ENCODE results near the gene STKLD1. TPM values are rescaled to one million over a fixed set of nuclear protein-coding genes. Genes with fewer than 3 reads are reported as not detected.
A peak's percentile ranks its signal among the peaks of the same experiment; 100 is the strongest.

STKLD1 gene
- total RNA-seq, 1 donor from 2014 or later: 0.64 TPM

- Mint-ChIP-seq H3K9me3 (ENCODE audit: unreplicated experiment) (no peaks in the 10 kb centered on the region), H3K4me3 (ENCODE audit: unreplicated experiment) (no peak overlapping the region), H3K27me3 (ENCODE audit: unreplicated experiment) (no peaks in the 10 kb centered on the region), H3K36me3 (ENCODE audit: low read depth, unreplicated experiment) (peaks cover 29% of the 10 kb centered on the region), H3K27ac (ENCODE audit: unreplicated experiment) (no peak overlapping the region), H3K4me1 (ENCODE audit: unreplicated experiment) (peaks cover 17% of the 10 kb centered on the region)
- no peak for DNase-seq (ENCODE audit: low spot score)
- no peak for TF ChIP-seq CTCF (IDR thresholded peaks at IDR 0.05; ENCODE audit: unreplicated experiment)
Measured at GRCh38 chr9:133331221-133331620, 44.9 kb upstream of the STKLD1 start.

GRCh38 chr9:133331641-133332380 lies 44.4 kb upstream of the STKLD1 start:
- no peak for TF ChIP-seq CTCF (IDR thresholded peaks at IDR 0.05; ENCODE audit: unreplicated experiment)
- Mint-ChIP-seq H3K9me3 (ENCODE audit: unreplicated experiment) (no peaks in the 10 kb centered on the region), H3K4me1 (ENCODE audit: unreplicated experiment) (peaks cover 17% of the 10 kb centered on the region), H3K27me3 (ENCODE audit: unreplicated experiment) (no peaks in the 10 kb centered on the region), H3K36me3 (ENCODE audit: low read depth, unreplicated experiment) (peaks cover 29% of the 10 kb centered on the region), H3K27ac (ENCODE audit: unreplicated experiment) (no peak overlapping the region), H3K4me3 (ENCODE audit: unreplicated experiment) (no peak overlapping the region)
- DNase-seq (ENCODE audit: low spot score): no peak

- Mint-ChIP-seq H3K36me3 (ENCODE audit: low read depth, unreplicated experiment) (peaks cover 29% of the 10 kb centered on the region), H3K4me3 (ENCODE audit: unreplicated experiment) (no peak overlapping the region)
Measured at GRCh38 chr9:133332381-133332730, 43.8 kb upstream of the STKLD1 start.

GRCh38 chr9:133333011-133333410 lies 43.2 kb upstream of the STKLD1 start:
- no peaks in the 10 kb centered on the region for H3K27me3 Mint-ChIP-seq (ENCODE audit: unreplicated experiment)
- no peak overlapping the region for H3K4me3 Mint-ChIP-seq (ENCODE audit: unreplicated experiment)
- no peak for DNase-seq (ENCODE audit: low spot score)
- H3K27ac Mint-ChIP-seq (ENCODE audit: unreplicated experiment): no peak overlapping the region
- peaks cover 17% of the 10 kb centered on the region for H3K4me1 Mint-ChIP-seq (ENCODE audit: unreplicated experiment)
- peaks cover 29% of the 10 kb centered on the region for H3K36me3 Mint-ChIP-seq (ENCODE audit: low read depth, unreplicated experiment)
- TF ChIP-seq CTCF (IDR thresholded peaks at IDR 0.05; ENCODE audit: unreplicated experiment): no peak
- no peaks in the 10 kb centered on the region for H3K9me3 Mint-ChIP-seq (ENCODE audit: unreplicated experiment)

More at GRCh38 chr9:133332381-133332730, 43.8 kb upstream of the STKLD1 start:
- H3K27ac Mint-ChIP-seq (ENCODE audit: unreplicated experiment): no peak overlapping the region
- DNase-seq (ENCODE audit: low spot score): no peak
- H3K4me1 Mint-ChIP-seq (ENCODE audit: unreplicated experiment): peaks cover 17% of the 10 kb centered on the region
- H3K9me3 Mint-ChIP-seq (ENCODE audit: unreplicated experiment): no peaks in the 10 kb centered on the region
- TF ChIP-seq CTCF (IDR thresholded peaks at IDR 0.05; ENCODE audit: unreplicated experiment): no peak
- H3K27me3 Mint-ChIP-seq (ENCODE audit: unreplicated experiment): no peaks in the 10 kb centered on the region

- DNase-seq (ENCODE audit: low spot score): no peak
- Mint-ChIP-seq H3K9me3 (ENCODE audit: unreplicated experiment) (no peaks in the 10 kb centered on the region), H3K4me1 (ENCODE audit: unreplicated experiment) (peaks cover 17% of the 10 kb centered on the region), H3K36me3 (ENCODE audit: low read depth, unreplicated experiment) (peaks cover 29% of the 10 kb centered on the region), H3K4me3 (ENCODE audit: unreplicated experiment) (peak overlapping the region; percentile 59), H3K27ac (ENCODE audit: unreplicated experiment) (no peak overlapping the region), H3K27me3 (ENCODE audit: unreplicated experiment) (no peaks in the 10 kb centered on the region)
- no peak for TF ChIP-seq CTCF (IDR thresholded peaks at IDR 0.05; ENCODE audit: unreplicated experiment)
Measured at GRCh38 chr9:133333566-133333965, 42.6 kb upstream of the STKLD1 start.

Measured in endothelial cell (in vitro differentiated cells).